Nucleus accumbens (tissue), 56 donors: ENCODE measurements around the gene WHRN.

Experiments
- DNase-seq, 56 donors: peaks; one replicate each; lab custom pipeline; 2025; lab: John Stamatoyannopoulos, UW

Gene WHRN

GRCh38 chr9:114515528-114515927 lies 10.3 kb upstream of the WHRN start:
- no peak for DNase-seq

- no peak for DNase-seq
Observed at GRCh38 chr9:114513959-114514267, 8.6 kb upstream of the WHRN start.

GRCh38 chr9:114513055-114513958 lies 8.0 kb upstream of the WHRN start:
- no peak for DNase-seq

GRCh38 chr9:114511978-114512874 lies 7.0 kb upstream of the WHRN start:
- no peak for DNase-seq

- peak in 6 of 56 donors; percentile 3 to 49 (median 16) for DNase-seq
Observed at GRCh38 chr9:114507726-114508125, 2.5 kb upstream of the WHRN start.

- peak in 1 of 56 donors; percentile 28 for DNase-seq
Observed at GRCh38 chr9:114506082-114506390, 763 bp upstream of the WHRN start.

GRCh38 chr9:114504341-114505186 lies 709 bp downstream of the WHRN start:
- peak in 43 of 56 donors; percentile 17 to 70 (median 52) for DNase-seq

- DNase-seq = peak in 18 of 56 donors; percentile 7 to 66 (median 23)
Observed at GRCh38 chr9:114503522-114504340, 1.5 kb downstream of the WHRN start.

- DNase-seq = peak in 28 of 56 donors; percentile 8 to 60 (median 28)
Observed at GRCh38 chr9:114503009-114503408, 2.3 kb downstream of the WHRN start.

GRCh38 chr9:114501796-114502682 lies 3.2 kb downstream of the WHRN start:
- peak in 43 of 56 donors; percentile 13 to 86 (median 54) for DNase-seq

- DNase-seq = peak in 17 of 56 donors; percentile 8 to 49 (median 17)
Observed at GRCh38 chr9:114500697-114501292, 4.5 kb downstream of the WHRN start.

- DNase-seq = peak in 4 of 56 donors; percentile 6 to 17 (median 10)
Observed at GRCh38 chr9:114499941-114500696, 5.2 kb downstream of the WHRN start.

- peak in 34 of 56 donors; percentile 10 to 62 (median 32) for DNase-seq
Observed at GRCh38 chr9:114499528-114499927, 5.7 kb downstream of the WHRN start.

GRCh38 chr9:114497727-114498382 lies 7.4 kb downstream of the WHRN start:
- DNase-seq = no peak

GRCh38 chr9:114497236-114497635 lies 8.0 kb downstream of the WHRN start:
- DNase-seq = no peak

- DNase-seq = no peak
Observed at GRCh38 chr9:114496011-114496410, 9.3 kb downstream of the WHRN start.
